ENCODE results near the gene ZNF488.

The ZNF488 gene

GRCh38 chr10:47318706-47319105 lies 65.4 kb downstream of the ZNF488 start:
- H3K4me3 ChIP-seq (IDR thresholded peaks at IDR 0.05; ENCODE audit: insufficient read depth, low read depth, low read length) = no peak overlapping the region
- H4K20me1 ChIP-seq (ENCODE audit: insufficient read depth) = no peaks in the 10 kb centered on the region
- H3K27me3 ChIP-seq (ENCODE audit: insufficient read depth, low read depth) = no peaks in the 10 kb centered on the region
- H3K27ac ChIP-seq = no peak overlapping the region
- no peaks in the 10 kb centered on the region for H3K79me2 ChIP-seq (ENCODE audit: insufficient read depth, low read depth)
- H2AFZ ChIP-seq (ENCODE audit: low read depth) = no peak overlapping the region
- no peak for TF ChIP-seq CTCF (conservative IDR thresholded peaks at IDR 0.05; ENCODE audit: low read depth, low read length)
- no peaks in the 10 kb centered on the region for H3K4me1 ChIP-seq (ENCODE audit: low read depth, poor library complexity, severe bottlenecking)
- H3K4me2 ChIP-seq = no peak overlapping the region
- H3K9ac ChIP-seq = no peak overlapping the region
- H3K36me3 ChIP-seq (ENCODE audit: insufficient read depth) = no peaks in the 10 kb centered on the region

GRCh38 chr10:47317251-47317650 lies 66.8 kb downstream of the ZNF488 start:
- Histone ChIP-seq H4K20me1 (ENCODE audit: insufficient read depth) (no peaks in the 10 kb centered on the region), H2AFZ (ENCODE audit: low read depth) (no peak overlapping the region), H3K27me3 (ENCODE audit: insufficient read depth, low read depth) (no peaks in the 10 kb centered on the region), H3K4me1 (ENCODE audit: low read depth, poor library complexity, severe bottlenecking) (no peaks in the 10 kb centered on the region), H3K36me3 (ENCODE audit: insufficient read depth) (no peaks in the 10 kb centered on the region), H3K27ac (no peak overlapping the region), H3K4me3 (IDR thresholded peaks at IDR 0.05; ENCODE audit: insufficient read depth, low read depth, low read length) (no peak overlapping the region), H3K9ac (no peak overlapping the region), H3K79me2 (ENCODE audit: insufficient read depth, low read depth) (no peaks in the 10 kb centered on the region), H3K4me2 (no peak overlapping the region)
- TF ChIP-seq CTCF (conservative IDR thresholded peaks at IDR 0.05; ENCODE audit: low read depth, low read length) = no peak

GRCh38 chr10:47316131-47316530 lies 68.0 kb downstream of the ZNF488 start:
- no peaks in the 10 kb centered on the region for H3K36me3 ChIP-seq (ENCODE audit: insufficient read depth)
- no peaks in the 10 kb centered on the region for H4K20me1 ChIP-seq (ENCODE audit: insufficient read depth)
- H2AFZ ChIP-seq (ENCODE audit: low read depth) = no peak overlapping the region
- H3K9ac ChIP-seq = no peak overlapping the region
- no peak for TF ChIP-seq CTCF (conservative IDR thresholded peaks at IDR 0.05; ENCODE audit: low read depth, low read length)
- H3K27ac ChIP-seq = no peak overlapping the region
- no peak overlapping the region for H3K4me2 ChIP-seq
- no peaks in the 10 kb centered on the region for H3K27me3 ChIP-seq (ENCODE audit: insufficient read depth, low read depth)
- H3K4me3 ChIP-seq (IDR thresholded peaks at IDR 0.05; ENCODE audit: insufficient read depth, low read depth, low read length) = no peak overlapping the region
- no peaks in the 10 kb centered on the region for H3K4me1 ChIP-seq (ENCODE audit: low read depth, poor library complexity, severe bottlenecking)
- H3K79me2 ChIP-seq (ENCODE audit: insufficient read depth, low read depth) = no peaks in the 10 kb centered on the region
